GM18858 (cell line): ENCODE data around the gene POMGNT2.

Experiments used
- ATAC-seq: cut with Tn5 transposase; IDR thresholded peaks from one replicate; pipeline ENCODE4 v1.9.1; 2021; ENCODE audit not compliant: unreplicated experiment

POMGNT2 gene

DNA sequence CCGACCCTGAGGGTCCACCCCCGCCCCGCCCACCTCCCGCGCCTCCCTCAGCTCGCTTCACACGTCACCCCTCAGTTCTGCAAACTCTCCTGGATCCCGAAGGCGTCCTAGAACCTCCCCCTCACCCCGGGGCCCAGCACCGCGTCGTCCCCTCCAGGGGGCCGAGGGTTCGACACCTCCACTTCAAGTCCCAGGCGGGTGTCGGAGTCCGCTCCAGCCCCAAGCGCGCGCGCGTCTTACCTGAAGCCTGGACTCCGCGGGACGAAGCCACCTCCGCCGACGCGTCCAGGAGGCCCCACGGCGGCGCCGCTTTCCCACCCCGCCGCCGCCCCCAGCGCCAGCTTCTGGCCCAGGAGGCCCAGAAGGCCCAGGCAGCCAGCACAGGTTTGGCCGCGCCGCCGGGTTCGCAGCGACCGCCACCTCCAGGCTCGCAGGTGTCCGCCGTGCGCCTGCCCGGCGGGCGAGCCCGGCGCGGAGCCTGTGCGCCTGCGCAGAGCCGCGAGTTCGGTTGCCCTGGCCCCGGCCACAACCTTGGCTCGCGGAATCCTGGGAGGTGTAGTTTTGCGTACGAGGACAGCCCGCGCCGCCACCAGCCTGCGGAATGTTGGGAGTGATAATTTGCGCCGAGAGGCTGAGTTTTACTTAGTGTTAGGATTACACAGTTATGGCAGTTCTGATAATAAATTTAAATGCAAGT, at the start of gene POMGNT2:
POMGNT2 (minus strand) TSS at position 484 of the 697 bp plus-strand sequence. CDS start 24,648 bp downstream, outside the sequence.
- ATAC-seq, result peak; percentile 76

DNA sequence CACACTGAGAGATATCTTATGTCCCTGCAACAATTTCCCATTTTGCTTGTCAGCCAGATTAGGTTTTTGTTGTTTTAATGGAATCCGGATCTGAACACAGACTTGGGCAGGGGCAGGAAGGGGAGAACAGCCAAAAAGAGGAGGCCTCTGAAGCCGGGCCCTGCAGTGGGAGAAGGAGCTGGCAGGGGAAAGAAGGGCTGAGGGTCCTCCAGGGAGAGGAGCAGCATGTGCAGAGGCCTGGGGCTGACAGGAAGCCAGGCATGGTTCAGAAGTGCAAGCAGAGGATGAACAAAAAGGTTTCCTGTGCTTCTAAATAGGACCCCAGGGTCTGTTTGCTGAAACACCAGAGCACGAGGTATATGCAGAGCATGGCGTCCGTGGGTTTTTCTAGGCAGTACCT, 49.1 kb upstream of the POMGNT2 start:
- no peak for ATAC-seq

DNA sequence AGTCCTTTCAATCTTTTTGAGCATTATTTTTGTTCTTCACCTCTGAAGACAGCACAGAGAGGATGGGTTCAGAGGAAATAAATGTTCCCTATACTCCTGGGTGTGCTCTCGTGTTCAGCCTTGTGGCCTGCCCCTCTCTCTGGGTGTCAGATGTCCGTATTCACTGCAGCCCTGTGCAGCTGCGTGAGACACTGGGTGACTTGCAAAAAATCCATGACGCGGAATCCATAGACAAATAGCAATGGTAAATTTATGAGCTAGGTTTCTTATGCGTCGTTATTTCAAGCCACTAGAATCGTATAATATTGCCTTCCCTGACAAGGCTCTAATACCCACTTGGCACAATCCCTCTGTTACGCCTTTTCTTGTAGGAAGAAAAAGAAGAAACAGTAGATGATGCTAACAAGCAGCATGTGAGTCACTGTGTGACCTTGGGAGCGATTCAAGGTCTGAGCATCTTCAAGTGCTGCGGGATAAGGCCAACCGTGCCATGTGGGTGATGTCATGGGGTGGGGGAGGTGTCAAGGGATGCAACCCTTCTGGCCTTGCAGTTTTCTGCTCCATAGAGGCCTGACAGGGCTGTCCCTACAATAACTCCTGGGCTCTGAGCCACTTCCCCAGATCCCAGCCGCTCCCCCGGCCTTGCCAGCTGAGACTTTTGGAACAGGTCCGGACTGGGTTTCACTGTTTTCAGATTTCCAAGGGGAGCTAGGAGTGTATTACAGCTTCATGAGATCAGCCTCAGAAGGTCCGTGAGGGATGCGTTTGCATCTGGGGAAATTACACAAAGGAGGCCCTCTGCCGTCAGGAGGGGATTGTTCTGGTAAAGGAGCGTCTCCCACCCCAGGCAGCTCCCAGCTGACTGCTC, 47.6 kb upstream of the POMGNT2 start:
- ATAC-seq, result no peak

DNA sequence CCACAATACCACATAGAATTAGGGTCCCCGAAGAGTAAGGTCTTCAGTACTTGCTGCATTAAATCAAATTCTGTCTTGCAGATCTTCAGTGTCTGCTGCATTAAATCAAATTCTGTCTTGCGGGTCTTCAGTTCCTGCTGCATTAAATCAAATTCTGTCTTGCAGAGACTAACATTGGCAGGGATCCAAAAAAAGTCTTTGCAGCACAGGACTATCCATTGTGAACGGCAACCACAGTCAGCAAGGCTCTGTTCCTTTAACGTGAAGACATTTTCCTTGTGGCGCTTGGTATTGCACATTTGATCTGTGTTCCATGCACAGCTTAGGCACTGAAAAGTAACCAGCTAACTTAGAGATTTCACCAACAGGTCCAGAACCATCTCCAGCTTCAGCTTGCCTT, 46.8 kb upstream of the POMGNT2 start:
- no peak for ATAC-seq

DNA sequence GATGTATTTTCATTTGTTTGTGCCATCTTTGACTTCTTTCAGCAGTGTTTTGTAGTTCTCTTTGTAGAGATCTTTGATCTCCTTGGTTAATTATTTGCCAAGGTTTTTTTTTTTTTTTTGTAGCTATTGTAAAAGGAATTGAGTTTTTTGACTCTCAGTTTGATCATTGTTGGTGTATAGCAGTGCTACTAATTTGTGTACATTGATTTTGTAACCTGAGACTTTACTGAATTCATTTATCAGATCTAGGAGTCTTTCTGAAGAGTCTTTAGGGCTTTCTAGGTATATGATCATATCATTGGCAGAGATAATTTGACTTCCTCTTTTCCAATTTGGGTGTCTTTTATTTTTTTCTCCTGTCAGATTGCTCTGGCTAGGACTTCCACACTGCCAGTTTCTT, 42.2 kb upstream of the POMGNT2 start:
- no peak for ATAC-seq

DNA sequence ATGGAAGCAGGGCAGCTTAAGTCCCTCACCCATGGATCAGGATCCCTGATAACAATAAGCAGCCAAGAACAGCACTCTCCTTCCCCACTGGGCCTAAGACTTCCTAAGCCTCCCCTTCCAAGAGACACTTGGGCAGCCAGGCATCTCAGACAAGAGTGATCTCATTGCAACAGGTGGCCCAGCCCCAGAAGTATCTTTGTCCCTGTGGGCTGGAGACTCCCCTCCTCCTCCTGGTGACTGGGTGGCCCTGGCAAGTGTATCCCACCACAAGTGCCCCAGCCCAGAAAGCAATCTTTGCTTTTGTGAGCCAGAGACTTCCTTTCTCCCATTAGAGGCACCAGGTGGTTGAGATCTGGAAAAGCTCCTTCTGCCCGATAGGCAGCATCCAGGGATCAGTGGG, 40.7 kb upstream of the POMGNT2 start:
- ATAC-seq, result no peak

DNA sequence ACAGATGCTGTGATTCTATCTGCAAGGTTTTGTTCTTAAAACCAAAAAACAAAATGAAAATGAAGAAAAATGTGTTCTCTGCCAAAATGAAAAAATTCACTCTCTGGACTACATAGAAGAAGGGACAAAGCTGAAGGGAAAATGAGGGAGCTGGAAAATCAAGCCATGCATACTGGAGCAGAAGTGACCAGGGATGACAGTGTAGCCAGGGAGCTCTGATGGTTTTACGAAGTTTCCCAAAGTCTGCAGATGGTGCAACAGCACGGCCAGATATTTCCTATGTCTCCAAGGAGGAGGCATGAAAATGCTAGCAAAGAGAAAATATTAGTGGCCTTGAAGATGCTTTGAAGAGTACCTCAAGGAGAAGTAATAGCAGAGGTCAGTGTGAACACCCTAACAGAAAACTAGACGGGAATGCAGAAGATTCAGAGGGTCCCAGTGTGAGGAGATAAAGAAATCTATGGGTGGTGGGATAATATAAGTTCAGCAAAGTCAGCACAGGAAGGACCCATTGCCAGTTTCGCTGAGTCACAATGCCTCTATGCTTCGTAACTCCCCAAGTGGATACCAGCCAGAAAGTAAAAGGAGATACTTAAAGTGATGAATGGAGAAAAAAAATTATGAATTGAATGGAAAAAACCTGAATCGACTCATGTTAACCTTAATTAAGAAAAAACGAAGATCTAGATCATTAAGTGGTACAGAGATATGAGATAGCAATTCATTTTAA, 39.0 kb upstream of the POMGNT2 start:
- no peak for ATAC-seq

DNA sequence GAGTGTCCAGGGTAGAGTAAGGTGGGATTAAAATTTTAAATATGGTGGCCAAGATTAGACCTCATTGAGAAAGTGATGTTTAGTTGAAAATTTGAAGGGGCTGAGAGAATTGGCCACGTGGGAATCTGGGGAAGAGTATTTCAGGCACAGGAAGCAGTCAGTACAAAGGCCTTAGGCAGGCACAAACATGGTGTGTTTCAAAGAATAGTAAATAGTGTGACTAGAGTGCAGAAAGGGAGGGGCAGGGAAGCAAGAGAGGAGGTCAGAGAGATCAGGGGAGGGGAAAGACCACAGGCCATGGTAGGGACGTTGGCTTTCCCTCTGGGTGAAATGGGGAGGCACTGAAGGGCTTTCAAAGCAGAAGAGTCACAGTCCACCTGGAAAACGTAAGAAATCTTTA, 36.6 kb upstream of the POMGNT2 start:
- ATAC-seq, result no peak

DNA sequence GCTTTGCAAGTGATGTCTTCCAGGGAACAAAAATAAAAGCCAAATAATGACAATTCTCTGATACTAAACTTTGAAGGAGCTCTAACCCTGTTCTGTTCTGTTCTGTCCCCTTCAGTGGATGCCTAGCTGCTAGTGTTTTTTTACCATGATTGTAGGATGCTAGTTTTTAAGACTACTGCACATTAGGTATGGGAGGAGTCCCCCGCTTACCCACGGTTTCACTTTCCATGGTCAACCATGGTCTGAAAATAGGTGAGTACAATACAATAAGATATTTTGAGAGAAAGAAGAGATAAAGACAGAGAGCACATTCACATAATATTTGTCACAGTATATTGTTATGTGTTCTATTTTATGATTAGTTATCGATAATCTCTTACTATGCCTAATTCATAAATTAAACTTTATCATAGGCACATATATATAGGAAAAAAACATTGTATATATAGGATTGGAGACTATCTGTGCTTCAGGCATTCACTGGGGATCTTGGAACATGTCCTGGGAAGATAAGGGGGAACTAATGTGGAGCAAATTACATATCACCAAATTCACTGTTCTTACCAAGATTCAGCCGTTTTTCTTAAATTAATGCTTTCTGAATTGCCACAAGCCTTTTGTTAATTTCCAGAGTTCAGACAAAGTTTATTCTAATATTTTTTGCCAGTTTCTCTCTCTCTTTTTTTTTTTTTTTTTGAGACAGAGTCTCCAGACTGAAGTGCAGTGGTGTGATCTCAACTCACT, 32.8 kb upstream of the POMGNT2 start:
- no peak for ATAC-seq

DNA sequence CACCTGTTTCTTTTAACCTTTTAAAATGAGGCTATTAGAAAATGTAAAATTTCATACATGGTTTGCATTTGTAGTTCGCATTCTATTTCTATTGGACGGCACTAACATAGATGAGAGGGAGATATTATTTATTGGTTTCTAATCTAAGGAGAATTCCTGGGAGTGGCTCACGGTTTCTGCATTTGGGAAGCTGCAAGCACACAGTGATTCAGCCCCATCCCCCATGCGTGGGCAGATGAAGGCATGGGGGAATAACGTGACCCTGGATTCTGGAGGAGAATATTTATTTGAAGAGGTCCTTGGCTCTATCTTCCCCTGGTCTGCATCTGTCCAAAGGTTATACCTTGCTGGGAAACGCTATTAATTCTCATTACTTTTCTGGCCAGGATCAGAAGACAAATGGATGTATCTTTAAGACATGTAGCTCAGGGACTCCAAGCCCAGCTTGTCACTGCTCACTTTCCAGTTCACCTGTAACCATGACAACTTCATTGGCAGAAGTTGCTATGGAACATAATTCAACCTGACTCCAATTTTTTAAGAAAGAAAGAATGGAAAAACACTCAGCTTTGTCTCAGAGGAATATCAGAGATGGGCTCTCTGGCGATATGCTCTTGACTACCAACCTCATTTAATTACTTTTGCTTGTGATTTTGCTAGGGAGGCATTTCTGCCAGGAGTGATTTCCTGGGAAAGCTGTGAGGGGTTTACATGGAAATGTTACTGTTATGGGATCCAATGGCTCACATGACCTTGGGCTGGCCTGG, 27.2 kb upstream of the POMGNT2 start:
- ATAC-seq, result no peak

DNA sequence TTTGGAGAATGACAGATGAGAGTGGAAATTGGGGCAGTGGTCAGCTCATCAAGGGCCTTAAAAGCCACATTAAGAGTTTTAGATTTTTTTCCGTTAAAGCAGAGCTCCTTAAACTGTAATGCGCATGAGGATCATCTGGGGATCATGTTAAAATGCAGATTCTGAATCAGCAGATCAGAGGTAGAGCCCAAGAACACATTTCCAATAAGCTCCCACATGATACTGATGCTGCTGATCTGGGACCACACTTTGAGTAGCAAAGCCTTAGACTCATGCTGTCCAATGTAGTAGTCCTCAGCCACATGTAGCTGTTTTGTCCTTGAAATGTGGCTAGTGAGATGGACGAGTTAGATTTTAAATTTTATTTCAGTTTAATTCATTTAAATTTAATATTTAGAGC, 26.3 kb upstream of the POMGNT2 start:
- no peak for ATAC-seq

DNA sequence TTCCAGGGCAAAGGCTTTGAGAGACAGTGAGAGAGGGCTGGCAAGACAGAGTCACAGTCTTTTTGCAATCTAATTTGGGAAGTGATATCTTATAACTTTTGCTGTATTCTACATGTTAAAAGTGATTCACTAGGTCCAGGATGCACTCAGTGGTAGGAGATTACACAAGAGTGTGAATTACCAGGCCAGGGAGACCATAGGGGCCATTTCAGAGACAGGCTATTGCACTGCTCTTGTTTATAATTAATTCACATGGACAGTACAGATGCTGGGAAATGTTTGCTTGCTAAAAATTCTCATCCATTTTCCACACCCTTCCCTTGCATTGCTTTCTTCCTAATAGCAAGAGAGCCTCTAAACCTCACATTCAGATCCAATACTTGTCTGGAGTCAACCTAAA, 22.6 kb upstream of the POMGNT2 start:
- no peak for ATAC-seq

DNA sequence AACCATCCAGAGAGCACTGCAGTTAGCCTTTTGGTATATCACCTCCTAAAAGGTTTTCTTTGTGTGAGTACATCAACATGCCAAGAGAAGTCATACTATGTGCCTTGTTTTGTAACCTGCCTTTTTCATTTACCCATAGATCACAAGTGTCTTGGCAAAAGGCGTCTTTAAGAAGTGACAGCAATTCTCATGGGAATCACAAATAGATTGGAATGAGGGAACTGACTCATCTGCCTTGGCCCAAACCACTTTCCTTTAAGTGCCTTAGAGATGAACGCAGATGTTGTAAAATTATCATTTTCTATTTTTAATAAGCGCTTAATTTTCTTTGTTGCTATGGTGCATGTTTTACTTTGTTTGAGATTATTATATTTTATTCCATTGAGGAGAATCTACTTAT, 20.7 kb upstream of the POMGNT2 start:
- ATAC-seq, result no peak

DNA sequence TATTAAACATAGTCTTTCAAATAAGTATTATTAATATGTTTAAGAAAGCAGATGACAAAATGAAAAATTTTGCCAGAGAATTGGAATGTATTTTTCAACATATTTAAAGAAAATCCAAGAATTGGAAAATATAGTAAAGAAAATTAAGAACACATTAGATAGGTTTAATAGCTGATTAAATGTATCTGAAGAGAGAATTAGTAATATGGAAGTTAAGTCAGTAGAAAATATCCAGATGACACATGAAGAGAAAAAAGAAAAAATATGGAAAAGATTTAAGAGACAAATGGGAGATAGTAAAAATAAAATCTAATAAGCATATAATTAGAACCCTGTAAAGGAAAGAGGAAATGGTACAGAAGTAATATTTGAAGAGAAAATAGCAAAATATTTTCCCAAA, 18.0 kb upstream of the POMGNT2 start:
- no peak for ATAC-seq

DNA sequence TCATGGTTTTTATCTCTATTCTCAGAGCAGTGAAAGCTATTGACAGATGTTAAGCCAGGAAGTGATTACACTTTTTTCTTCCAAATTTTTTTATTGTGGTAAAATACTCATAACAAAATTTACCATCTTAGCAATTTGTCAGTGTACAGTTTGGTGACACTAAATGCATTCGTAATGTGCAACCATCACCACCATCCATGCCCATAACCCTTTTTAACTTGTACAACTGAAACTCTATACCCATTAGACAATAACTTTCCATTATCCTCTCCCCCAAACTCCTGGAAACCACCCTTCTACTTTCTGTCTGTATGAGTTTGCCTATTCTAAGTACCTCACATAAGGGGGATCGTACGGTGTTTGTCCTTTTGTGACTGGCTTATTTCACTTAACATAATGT, 15.1 kb upstream of the POMGNT2 start:
- ATAC-seq, result no peak

DNA sequence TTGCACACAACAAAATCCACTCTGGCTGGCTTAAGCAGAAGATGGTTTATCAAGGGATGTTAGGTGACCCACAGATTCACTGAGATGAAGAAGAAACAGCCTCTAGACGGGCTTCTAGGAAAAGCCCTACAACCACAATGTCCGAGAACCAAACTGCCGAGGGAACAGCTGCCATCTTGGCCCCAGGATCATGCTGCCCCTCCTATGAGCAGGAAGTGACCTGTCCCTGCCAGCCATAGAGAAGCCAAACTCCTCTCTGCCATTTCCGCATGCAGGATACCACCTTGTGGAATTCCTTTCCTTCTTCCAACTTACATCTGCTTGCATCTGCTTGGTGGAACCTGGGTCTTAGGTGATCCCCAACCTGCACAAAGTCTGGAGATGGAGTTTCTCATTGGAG, 11.4 kb upstream of the POMGNT2 start:
- ATAC-seq, result no peak

DNA sequence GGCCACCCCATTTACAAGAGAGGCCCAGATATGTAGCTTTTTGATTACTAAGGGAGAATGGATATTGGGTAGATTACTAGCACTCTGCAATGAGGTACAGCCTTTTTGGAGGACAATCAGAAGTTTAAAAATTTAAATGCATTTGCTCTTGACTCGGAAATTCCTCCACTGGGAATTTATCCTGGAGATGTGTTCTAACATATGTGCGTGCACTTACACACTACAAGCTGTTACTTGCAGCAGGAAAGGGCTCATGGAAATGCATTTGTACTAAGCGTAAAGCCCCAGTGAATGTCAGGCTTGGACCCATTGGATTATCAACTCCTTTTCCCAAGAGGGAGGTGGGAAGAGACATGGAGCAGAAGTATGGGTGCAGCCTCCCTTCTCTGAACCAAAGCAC, 7.8 kb upstream of the POMGNT2 start:
- ATAC-seq, result no peak

DNA sequence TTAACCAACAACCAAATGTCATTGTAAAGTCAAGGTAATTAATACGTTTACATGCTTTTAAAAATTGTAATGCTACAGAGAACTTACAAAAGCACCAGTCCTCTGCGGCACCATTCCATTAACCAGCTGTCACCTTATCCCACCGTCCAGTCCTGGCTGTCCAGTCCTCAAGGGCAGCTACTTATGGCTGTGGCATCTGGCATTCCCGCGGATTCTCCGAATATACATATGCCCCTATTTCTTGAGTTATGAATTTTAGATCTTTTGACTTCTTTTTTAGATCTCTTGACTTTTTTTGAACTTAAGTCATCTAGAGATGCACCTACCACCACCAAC, 382 bp upstream of the POMGNT2 start:
- no peak for ATAC-seq

DNA sequence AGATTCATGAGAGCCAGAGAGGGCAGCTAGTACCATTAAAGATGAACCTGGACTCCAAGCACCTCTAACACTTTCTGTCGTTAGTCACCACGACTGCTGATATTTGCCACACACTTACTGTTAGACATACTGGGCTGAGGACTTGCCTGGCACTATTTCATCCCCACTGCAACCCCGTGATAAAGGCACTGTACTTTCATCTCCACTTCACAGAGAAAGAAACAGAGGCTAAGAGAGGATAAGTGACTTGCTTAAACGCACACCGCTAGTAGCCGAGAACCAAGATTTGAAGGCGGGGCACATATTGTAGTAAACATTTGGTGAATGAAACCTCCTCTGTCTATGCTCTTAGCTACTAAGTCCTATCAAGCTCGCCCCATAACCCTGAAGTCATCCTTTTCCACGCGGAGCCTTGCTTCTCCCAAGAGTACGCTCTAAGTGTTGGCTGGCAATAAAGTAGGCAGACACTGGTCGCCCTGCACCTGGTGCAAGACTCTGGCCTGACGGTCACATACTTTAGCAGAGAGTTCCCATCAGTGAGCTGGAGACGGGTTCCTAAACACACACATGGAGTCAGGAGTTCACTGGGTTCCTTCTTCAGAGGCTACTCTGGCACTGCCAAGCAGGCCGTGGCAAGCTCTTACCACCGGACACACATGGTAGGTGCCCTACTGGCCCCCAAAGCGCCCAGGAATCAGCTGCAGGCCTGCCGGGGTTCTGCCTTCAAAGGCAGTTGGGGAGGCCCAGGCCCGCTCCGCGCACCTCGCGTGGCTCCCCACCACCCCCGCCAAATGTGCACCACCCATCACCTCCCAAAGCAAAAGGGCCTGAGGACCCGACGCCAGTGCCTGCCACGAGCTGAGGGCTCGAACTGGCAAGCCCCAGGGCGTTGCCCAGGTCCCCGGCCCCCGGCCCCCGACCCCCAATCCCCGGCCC, 951 bp downstream of the POMGNT2 start:
- no peak for ATAC-seq
